Stomach (tissue), 9 donors: ENCODE data around the gene B3GLCT. TPM values are rescaled to one million over a fixed set of nuclear protein-coding genes. Genes with fewer than 3 reads are reported as not detected.

Source experiments
- DNase-seq, 2 donors: peaks; one replicate each; pipeline versions ENCODE4 v3.0.0 to v3.0.0-alpha.2; 2013 to 2019
- H3K27ac ChIP-seq, 5 donors: fragments of 200-600 bp in 4 of 5; sonication (generic) in 4 of 5; one replicate each; pipeline ENCODE4 v1.5.1; 2013 to 2019; ENCODE audit warnings: mild to moderate bottlenecking in 1 of 5, moderate library complexity in 1 of 5
- H3K27me3 ChIP-seq, 3 donors: fragments of 200-600 bp; sonication (generic); one replicate each; pipeline ENCODE4 v1.5.1; 2017 to 2019; ENCODE audit warnings: mixed run types in 1 of 3
- H3K36me3 ChIP-seq, 4 donors: fragments of 200-600 bp; sonication (generic); 1 replicate in 3 of 4; 2 replicates in 1 of 4; pipeline ENCODE4 v1.5.1; 2016 to 2019
- H3K4me1 ChIP-seq, 4 donors: fragments of 200-600 bp; sonication (generic); one replicate each; pipeline ENCODE4 v1.5.1; 2016 to 2019
- H3K4me3 ChIP-seq, 4 donors: fragments of 200-600 bp; sonication (generic) in 3 of 4; one replicate each; pipeline ENCODE4 v1.5.1; 2016 to 2019; ENCODE audit warnings: mild to moderate bottlenecking in 1 of 4
- H3K9me3 ChIP-seq, 4 donors: fragments of 200-600 bp; sonication (generic); one replicate each; pipeline ENCODE4 v1.5.1; 2016 to 2019
- EP300 ChIP-seq: sonication (generic); formaldehyde crosslinking; IDR thresholded peaks from one replicate; pipeline ENCODE4 v1.6.1; 2017; ENCODE audit warnings: antibody characterized with exemption
- POLR2A ChIP-seq, 4 donors: fragments of 450-650 bp; IDR thresholded peaks; one replicate each; pipeline ENCODE4 v1.6.1; 2016; ENCODE audit warnings: antibody characterized with exemption in 4 of 4, control low read depth in 2 of 4, mild to moderate bottlenecking in 1 of 4, moderate library complexity in 1 of 4
- POLR2AphosphoS5 ChIP-seq, 3 donors: sonication (generic); formaldehyde crosslinking; IDR thresholded peaks; one replicate each; pipeline ENCODE4 v1.6.1; 2016; ENCODE audit warnings: antibody characterized with exemption in 3 of 3
- WGBS, 5 donors: extraction: QIAGEN DNeasy Blood & Tissue Kit in 3 of 5; methylation state at CpG; one replicate each; pipeline versions ENCODE4 v1.1.5 to v1.1.7; 2013 to 2018; 5-methylcytosine and 5-hydroxymethylcytosine counted together
- intact Hi-C: fragments of 100-400 bp; cut with DNase I; formaldehyde crosslinking; loops from one replicate; pipeline ENCODE4 v1.15.1; 2023; ENCODE audit warnings: low total_unique reads
- polyA plus RNA-seq, 3 donors: library from polyadenylated mRNA; stranded (reverse); fragments of 200-250 nt; gene quantifications; one replicate each; pipeline ENCODE4 v1.2.3, GENCODE V29; 2013
- total RNA-seq, 5 donors: library from RNA; depleted of rRNA; stranded (reverse); fragments of >200 nt; gene quantifications; one replicate each; pipeline versions ENCODE4 v1.1.0 to v1.2.3, GENCODE V29; 2014 to 2016
- TF ChIP-seq, protein P1 (sequence below), 7 experiments: fragments of 450-650 bp in 4 of 7; fragments of 200-600 bp in 3 of 7; sonication (generic) in 3 of 7; IDR thresholded peaks; one replicate each; pipeline ENCODE4 v1.5.1; 2016 to 2019; ENCODE audit warnings: antibody characterized with exemption in 7 of 7, control low read depth in 2 of 7, mild to moderate bottlenecking in 1 of 7
- donor health status: healthy with polysubstance abuse.
- donor health status: Bipolar disorder and iron deficiency.
- donor health status: healthy.

Gene B3GLCT
- total and polyA plus RNA-seq, 8 donors, result 0.76 to 16.1 (median 6.4) TPM; not detected in 2

DNA sequence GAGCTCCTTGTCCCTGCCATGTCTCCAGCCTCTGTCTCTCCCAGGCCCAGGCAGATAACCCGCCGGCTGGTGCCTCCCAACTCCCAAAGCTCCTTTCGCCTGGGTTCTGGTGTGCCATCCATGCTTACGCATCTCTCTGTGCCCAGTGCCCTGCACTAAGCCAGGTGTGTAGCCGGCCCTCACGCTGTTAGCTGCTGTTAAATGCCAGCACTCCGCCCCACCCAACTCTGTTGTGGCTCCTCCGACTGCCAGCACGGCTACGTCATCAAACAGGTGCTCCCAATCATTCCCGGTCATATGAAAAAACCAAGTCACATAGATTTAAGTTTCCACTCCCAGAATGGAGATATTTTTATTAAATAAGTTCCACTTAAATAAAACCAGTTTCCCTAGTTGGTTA lies 31.0 kb upstream of the B3GLCT start:
- no peak overlapping the region for H3K27ac ChIP-seq
- TF ChIP-seq, protein P1, sequence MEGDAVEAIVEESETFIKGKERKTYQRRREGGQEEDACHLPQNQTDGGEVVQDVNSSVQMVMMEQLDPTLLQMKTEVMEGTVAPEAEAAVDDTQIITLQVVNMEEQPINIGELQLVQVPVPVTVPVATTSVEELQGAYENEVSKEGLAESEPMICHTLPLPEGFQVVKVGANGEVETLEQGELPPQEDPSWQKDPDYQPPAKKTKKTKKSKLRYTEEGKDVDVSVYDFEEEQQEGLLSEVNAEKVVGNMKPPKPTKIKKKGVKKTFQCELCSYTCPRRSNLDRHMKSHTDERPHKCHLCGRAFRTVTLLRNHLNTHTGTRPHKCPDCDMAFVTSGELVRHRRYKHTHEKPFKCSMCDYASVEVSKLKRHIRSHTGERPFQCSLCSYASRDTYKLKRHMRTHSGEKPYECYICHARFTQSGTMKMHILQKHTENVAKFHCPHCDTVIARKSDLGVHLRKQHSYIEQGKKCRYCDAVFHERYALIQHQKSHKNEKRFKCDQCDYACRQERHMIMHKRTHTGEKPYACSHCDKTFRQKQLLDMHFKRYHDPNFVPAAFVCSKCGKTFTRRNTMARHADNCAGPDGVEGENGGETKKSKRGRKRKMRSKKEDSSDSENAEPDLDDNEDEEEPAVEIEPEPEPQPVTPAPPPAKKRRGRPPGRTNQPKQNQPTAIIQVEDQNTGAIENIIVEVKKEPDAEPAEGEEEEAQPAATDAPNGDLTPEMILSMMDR (IDR thresholded peaks at IDR 0.05), result no peak
- TF ChIP-seq POLR2A (IDR thresholded peaks at IDR 0.05), result no peak
- TF ChIP-seq POLR2AphosphoS5 (IDR thresholded peaks at IDR 0.05), result no peak
- no peak for TF ChIP-seq EP300
- no peaks in the 10 kb centered on the region for H3K4me1 ChIP-seq
- H3K9me3 ChIP-seq, result no peaks in the 10 kb centered on the region
- peaks cover 0 to 3% (median 0%) of the 10 kb centered on the region in 3 donors for H3K27me3 ChIP-seq
- WGBS, 5 donors, result 78 to 91% (median 83%) methylated on average over 11 of the region's 11 CpGs
- no peak overlapping the region for H3K4me3 ChIP-seq
- DNase-seq, result no peak
- intact Hi-C loops, result no loop called here
- no peaks in the 10 kb centered on the region for H3K36me3 ChIP-seq

DNA sequence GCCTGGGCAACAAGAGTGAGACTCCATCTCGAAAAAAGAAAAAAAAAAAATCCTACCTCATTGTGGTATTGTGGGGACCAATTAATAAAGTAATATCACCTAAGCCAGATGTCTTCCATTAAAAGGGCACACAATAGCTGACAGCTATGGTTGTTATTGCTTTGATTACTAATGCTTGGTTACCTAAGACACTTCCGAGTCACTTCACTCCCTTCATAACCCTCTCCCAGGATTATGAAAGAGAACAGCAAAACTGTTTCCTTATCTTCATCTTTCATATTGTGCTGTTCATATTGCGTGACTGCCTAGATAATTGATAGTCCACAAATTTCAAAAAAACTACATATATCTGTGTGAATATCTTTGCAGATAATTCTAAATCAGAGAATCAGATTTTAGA lies 27.8 kb upstream of the B3GLCT start:
- no peak overlapping the region for H3K4me3 ChIP-seq
- WGBS, 5 donors, result 71 to 87% (median 83%) methylated on average over 3 of the region's 3 CpGs
- intact Hi-C loops, result no loop called here
- no peaks in the 10 kb centered on the region for H3K36me3 ChIP-seq
- H3K27ac ChIP-seq, result no peak overlapping the region
- no peaks in the 10 kb centered on the region for H3K4me1 ChIP-seq
- no peaks in the 10 kb centered on the region for H3K9me3 ChIP-seq
- no peak for DNase-seq
- H3K27me3 ChIP-seq, result peaks cover 0 to 4% (median 0%) of the 10 kb centered on the region in 3 donors
- no peak for TF ChIP-seq POLR2AphosphoS5 (IDR thresholded peaks at IDR 0.05)
- no peak for TF ChIP-seq EP300
- TF ChIP-seq, protein P1 (IDR thresholded peaks at IDR 0.05), result no peak
- TF ChIP-seq POLR2A (IDR thresholded peaks at IDR 0.05), result no peak

DNA sequence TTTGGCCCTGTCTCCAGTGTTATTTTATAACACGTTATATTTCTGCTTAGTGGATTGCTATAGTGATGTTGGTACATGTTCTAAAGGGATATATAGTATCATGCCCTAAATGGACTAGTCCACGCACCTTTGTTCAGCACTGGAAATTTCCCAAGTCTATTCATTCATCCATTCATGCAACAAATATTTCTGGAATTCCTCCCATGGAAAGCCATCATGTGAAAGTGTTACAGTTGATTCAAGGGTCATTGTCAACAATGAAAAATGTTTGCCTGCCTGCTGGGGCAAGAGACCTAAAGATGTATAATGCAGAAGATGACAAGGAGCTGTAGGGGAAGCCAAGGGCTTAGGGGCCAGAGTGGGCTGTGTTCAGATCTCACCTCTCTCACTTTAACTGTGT lies 27.2 kb upstream of the B3GLCT start:
- Histone ChIP-seq H3K36me3 (no peaks in the 10 kb centered on the region), H3K4me1 (no peaks in the 10 kb centered on the region), H3K9me3 (no peaks in the 10 kb centered on the region), H3K27me3 (peaks cover 0 to 4% (median 0%) of the 10 kb centered on the region in 3 donors), H3K4me3 (no peak overlapping the region), H3K27ac (no peak overlapping the region)
- intact Hi-C loops, result no loop called here
- DNase-seq, result no peak
- TF ChIP-seq POLR2A (IDR thresholded peaks at IDR 0.05), result no peak
- no peak for TF ChIP-seq POLR2AphosphoS5 (IDR thresholded peaks at IDR 0.05)
- TF ChIP-seq, protein P1 (IDR thresholded peaks at IDR 0.05), result no peak
- TF ChIP-seq EP300, result no peak
- 55 to 71% (median 68%) methylated on average over 2 of the region's 2 CpGs for WGBS, 5 donors

DNA sequence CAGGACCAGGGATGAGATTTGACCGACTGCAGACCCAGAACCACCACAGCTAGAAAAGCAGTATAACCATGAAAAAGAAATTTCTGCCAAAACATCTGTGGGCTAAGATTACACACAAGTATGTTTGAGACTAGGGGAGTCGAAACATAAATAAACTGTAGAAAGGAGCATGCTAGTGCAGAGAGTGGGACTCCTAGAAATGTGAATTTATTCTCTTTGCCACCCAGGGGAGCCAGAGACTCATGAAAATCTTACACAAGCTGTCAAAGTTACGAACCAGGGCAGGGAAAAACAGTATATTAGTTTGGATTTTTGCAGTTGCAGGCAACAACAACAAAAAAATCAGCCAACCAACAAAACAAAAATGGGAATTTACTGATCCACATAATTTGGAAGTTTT lies 25.8 kb upstream of the B3GLCT start:
- H3K27me3 ChIP-seq, result peaks cover 0 to 4% (median 0%) of the 10 kb centered on the region in 3 donors
- H3K9me3 ChIP-seq, result no peaks in the 10 kb centered on the region
- H3K4me1 ChIP-seq, result no peaks in the 10 kb centered on the region
- H3K27ac ChIP-seq, result no peak overlapping the region
- H3K4me3 ChIP-seq, result no peak overlapping the region
- WGBS, 5 donors, result 66 to 72% (median 70%) methylated on average over 3 of the region's 3 CpGs
- intact Hi-C loops, result no loop called here
- DNase-seq, result peak in 1 of 2 donors; percentile 15
- H3K36me3 ChIP-seq, result no peaks in the 10 kb centered on the region
- TF ChIP-seq EP300 (no peak), POLR2A (IDR thresholded peaks at IDR 0.05) (no peak), POLR2AphosphoS5 (IDR thresholded peaks at IDR 0.05) (no peak)
- TF ChIP-seq, protein P1 (IDR thresholded peaks at IDR 0.05), result no peak
